GM12801 (cell line): ENCODE measurements around the gene IGFN1.

Experiments
- CTCF ChIP-seq: IDR thresholded peaks from one replicate; pipeline ENCODE4 v1.5.1; 2011; ENCODE audit warnings: control low read depth; ENCODE audit not compliant: insufficient read length; ENCODE audit errors: extremely low read depth

The IGFN1 gene

GRCh38 chr1:201272799-201273198 is 82.2 kb downstream of the IGFN1 start:
- no peak for TF ChIP-seq CTCF

- no peak for TF ChIP-seq CTCF
Measured at GRCh38 chr1:201274616-201275252, 84.1 kb downstream of the IGFN1 start.

GRCh38 chr1:201275253-201275666 is 84.6 kb downstream of the IGFN1 start:
- no peak for TF ChIP-seq CTCF

- TF ChIP-seq CTCF = no peak
Measured at GRCh38 chr1:201276891-201277290, 86.3 kb downstream of the IGFN1 start.

- no peak for TF ChIP-seq CTCF
Measured at GRCh38 chr1:201277441-201277840, 86.8 kb downstream of the IGFN1 start.
